DMS 273 (cell line): ENCODE data around the gene LIPA.
"Not testable (repeated sequence)": the region's sequence is repeated elsewhere in the genome, so short reads cannot be mapped to it uniquely, and the experiment has no call there.

Source experiments
- DNase-seq: peaks from one replicate; lab custom pipeline; 2025; ENCODE audit not compliant: unreplicated experiment; lab: John Stamatoyannopoulos, UW

LIPA gene

DNA sequence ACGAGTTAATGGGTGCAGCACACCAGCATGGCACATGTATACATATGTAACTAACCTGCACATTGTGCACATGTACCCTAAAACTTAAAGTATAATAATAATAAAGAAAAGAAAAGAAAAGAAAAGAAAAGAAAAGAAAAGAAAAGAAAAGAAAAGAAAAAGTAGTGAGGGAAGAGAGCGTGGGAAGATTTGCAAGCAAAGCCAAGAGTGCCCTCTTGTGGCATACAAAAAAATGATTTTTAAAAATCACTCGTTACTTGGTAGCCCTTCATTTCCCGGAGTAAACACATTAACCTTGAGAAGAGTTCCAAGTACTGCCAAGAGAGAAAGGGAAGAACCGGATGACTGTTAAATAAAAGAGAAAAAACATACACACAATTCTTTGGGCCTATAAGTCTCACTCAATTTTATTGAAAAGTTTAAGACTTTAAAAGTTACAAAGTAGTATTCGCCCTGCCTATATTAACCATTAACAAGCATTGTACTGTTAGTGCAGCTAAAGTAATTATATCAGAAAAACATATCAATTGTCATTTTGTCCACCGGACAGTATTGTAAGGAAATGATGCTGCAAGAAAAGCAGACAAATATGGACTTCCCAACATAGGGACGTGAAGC, 38.3 kb downstream of the LIPA start:
- peak; percentile 58 for DNase-seq

- DNase-seq, result no peak
Observed at GRCh38 chr10:89210794-89211425, 40.7 kb downstream of the LIPA start.

GRCh38 chr10:89209718-89210117, 41.9 kb downstream of the LIPA start:
- DNase-seq, result no peak

DNA sequence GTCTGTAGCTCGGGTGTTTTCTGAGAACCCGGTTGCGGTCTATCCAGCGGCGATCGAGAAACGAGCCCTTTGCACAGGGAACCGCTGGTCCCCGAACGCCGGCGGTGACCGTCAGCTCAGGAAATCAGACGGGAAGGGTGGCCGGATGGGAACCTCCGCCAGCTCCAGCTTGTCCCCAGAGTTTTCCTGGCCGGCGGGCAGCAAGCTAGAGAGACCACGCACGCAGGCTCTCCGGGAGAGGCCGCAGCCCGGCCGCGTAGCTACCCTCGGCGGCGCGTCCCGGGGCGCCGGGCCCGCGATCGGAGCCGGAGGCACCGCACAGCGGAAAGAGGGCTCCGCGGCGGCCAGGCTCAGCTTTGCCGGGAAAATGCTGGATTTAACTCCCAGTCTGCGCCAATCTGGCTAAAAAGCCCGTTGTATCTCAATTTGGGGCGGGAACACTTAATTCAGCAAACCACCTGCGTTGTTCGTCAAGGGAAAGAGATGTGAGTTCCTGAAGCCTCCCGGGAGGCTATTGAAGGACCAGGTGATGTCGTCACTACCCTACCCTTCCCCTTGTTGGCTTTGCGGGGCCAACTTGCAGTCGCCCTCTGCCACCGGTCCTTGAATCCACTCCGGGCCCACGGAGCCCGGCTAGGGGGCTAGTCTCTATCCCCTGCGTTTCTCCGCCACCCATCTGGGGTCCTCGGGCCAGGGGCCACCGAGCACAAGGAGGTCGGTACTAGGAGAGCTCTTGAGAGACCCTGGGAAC, 43.6 kb downstream of the LIPA start:
- DNase-seq, result peak; percentile 67

GRCh38 chr10:89207181-89207800, 44.3 kb downstream of the LIPA start, which contains the start of gene CH25H:
Gene CH25H, minus strand, starts transcription at chr10:89207317. Its CDS starts 25 bp downstream, at chr10:89207292.
- peak; percentile 76 for DNase-seq

- DNase-seq, result peak; percentile 40
Observed at GRCh38 chr10:89206402-89207180, 45.0 kb downstream of the LIPA start.

- DNase-seq, result no peak
Observed at GRCh38 chr10:89204621-89205185, 46.9 kb downstream of the LIPA start.

DNA sequence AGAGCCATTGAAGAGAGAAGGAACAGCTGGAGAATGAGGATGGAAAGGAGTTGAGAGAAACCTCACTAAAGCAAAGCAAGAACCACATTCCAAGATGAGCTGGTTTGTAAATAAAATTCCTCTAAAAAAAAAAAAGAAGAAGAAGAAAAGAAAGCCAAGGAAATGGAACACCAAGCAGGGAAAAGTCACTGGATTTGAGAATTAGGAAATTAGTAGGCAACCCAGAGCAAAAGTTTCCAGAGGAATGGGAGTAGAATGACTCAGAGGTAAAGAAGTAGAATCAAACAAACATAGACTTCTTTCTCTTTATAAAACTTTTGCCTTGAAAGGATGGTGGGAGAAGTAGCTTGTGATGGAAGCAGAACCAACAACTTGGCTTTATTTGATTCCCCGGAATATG, 48.3 kb downstream of the LIPA start:
- DNase-seq, result no peak

DNA sequence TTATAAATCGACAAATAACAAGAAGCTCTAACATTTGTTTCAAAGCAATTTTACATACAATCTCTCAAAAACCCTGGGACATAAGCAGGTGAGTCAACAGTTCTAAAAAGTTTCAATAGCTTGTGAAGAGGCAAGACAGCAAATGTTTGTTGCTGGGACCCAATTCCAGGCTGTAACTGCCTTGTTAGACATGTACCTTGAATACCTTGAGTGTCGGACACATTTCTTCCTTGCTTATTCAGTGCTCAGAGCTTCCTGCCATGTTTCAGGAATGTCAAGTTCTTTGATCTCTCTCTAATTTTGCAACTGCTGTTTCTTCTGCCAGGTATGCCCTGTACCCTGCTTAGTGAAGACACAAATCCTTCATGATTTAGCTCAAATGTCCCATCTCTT, 49.5 kb downstream of the LIPA start:
- no peak for DNase-seq

DNA sequence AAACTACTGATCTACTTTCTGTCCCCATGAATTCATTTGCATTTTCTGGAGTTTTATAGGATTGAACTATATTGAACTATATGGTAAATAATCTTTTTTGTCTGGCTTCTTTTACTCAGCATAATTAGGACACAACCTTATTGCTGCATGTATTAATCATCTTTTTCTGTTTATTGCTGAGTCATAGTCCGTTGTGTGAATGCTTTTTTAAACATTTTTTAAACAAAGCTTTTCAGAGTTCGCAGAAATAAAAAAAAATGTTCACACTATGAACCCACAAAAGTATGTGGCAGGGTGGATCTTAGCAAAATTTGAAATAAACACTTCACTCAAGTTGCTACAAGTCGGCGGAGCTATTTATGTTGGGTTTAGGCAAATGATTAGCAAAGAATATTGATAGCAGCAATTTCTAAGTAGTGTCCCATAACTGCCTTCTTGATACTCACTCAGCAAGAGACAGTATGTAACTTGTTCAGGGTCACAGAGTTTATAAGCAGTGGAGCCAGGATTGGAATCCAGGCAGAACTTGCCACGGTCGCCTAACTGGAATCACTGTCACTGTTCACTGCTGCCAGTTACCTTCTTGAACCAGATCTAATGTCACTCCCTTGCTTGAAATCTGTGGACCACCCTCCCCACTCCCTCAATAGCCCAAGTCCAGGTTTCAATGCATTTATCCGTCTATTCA, 50.1 kb downstream of the LIPA start:
- no peak for DNase-seq

- no peak for DNase-seq
Observed at GRCh38 chr10:89197473-89197872, 54.1 kb downstream of the LIPA start.

GRCh38 chr10:89191301-89191700, 60.3 kb downstream of the LIPA start:
- not testable (repeated sequence) for DNase-seq

DNA sequence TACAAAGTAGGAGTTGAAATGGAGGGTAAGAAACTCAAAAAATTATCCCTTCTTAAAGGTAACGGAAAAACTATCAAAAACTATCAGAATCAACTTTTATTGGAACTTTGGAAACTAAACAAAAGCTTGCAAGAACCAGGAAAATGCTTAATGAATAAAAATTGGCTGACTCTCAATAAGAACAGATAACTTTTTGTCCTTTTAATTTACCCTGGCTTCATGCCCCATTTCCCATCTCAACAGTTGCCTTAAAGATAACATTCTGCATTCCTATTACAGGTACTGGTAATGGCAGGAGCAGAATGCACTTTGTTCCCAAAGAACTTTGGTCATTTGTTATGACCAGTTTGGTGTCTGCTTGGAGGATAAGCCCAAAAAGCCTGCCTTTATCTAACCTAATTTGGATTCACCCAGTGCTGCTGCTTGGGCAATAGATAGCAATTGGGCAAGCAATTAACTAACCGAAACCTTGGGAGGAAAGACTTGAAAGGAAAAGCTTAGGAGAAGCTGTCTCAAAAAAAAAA, 62.3 kb downstream of the LIPA start:
- DNase-seq, result no peak

DNA sequence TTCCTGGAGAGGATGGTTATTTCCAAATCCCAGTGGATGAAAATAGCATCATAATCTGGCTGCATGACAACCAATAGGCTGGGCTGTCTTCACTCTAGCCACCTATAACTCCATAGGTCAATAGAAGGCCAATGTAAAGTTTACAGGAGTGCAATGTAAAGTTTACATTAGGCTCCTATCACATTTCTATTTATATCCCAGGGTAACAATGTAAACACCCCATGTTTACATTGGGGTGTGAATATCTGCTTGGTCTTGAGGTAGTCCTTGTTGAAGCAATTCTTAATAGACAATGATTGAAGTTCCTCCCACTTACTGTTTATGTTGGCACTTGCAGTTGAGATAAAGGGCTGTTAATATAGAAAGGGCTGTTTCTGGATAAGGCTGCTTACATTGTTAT, 65.9 kb downstream of the LIPA start:
- no peak for DNase-seq

DNA sequence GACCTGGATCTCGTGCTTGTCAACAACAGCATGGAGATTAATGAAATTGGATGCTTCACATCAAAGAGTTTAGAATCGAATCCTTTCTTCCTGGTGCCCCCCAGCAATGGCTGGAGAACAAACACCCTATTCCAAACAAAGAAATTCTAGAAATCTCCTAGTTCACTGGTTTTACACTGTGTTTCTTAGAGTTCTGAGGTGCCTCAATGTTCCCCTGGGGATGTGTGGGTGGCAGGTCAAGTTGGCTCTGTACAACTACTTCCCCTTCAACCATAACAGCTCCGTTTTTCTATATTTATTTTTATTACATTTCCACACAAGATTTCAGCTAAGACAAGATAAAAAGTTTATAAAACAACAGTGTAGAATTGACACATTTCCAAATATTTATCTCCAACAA, 66.9 kb downstream of the LIPA start:
- DNase-seq, result no peak

- DNase-seq, result no peak
Observed at GRCh38 chr10:89183571-89183970, 68.0 kb downstream of the LIPA start.

DNA sequence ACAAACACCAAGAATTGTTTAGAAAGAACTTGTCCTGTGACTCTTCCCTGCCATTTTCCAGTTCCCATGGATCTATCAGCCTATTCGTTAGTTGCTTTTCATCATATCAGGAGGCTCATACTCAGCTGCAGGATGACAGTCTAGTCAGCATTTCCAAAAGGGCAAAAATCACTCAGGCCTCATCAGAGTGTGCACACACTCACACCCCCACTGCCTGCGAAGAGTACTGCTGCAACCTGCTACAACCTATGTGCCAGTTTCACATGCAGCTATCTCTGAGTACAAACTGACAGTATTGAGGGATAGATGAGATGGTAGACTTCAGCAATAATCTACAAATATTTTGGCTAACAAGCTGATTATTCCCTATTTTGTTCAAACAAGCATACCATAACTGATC, 68.7 kb downstream of the LIPA start:
- DNase-seq, result no peak

DNA sequence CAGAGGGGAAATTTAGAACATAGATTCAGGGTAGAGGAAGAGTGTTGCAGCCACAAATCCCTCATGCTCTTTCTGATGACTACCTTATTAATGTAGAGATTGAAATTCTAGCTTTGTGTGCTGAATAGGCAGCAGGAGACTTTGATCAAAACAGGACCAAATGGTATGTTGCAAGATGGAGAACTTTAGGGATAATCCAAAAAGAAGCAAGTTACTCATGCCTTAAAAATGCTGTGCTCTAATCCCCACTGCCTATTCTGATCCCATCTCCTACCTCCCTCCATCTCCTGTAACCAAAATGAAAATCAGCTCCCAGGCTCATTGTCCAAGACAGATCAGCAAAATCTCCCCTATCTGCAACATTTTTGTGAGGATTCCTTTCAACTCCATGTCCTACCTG, 75.8 kb downstream of the LIPA start:
- no peak for DNase-seq

DNA sequence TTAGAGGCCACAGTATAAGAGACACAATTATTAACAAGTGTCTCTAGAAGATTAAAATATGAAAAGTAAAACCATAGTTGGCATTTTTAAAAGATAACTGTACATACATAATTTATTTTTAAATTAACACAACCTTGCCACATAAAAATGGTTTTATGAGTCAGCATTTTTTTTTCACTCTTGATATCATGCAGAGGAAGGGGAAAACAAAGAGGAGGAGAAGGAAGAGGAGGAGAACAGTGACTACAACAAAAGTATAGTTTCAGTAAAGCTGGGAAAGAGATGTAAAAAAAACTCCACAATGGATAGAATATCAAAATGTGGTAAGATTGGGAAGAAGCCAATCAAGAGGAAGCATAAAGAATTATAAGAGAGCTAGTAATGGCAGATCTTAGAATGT, 78.5 kb downstream of the LIPA start:
- DNase-seq, result no peak

DNA sequence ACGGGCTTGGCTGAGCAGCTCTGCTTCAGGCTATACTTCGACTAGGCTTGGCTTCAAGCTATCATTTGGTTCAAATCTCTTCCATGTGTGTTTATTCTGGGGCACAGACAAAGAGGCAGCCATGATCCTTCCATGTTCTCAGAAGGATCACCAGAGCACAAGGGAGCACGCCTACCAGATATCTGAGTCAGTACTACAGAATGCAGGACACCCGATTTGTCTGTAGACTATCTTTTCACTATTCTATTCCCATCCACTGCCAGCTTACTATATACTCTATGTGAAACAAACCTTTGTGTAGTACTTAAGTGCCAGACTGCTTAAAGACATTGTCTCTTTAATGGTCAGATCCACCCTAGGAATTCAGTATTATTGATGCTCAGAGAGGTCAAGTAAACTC, 79.6 kb downstream of the LIPA start:
- DNase-seq, result no peak
